ENCODE results near the gene UGGT1. TPM values are rescaled to one million over a fixed set of nuclear protein-coding genes. Genes with fewer than 3 reads are reported as not detected.

The UGGT1 gene
- total and polyA plus RNA-seq, 8 donors = 2.0 to 83.6 (median 18.8) TPM

DNA sequence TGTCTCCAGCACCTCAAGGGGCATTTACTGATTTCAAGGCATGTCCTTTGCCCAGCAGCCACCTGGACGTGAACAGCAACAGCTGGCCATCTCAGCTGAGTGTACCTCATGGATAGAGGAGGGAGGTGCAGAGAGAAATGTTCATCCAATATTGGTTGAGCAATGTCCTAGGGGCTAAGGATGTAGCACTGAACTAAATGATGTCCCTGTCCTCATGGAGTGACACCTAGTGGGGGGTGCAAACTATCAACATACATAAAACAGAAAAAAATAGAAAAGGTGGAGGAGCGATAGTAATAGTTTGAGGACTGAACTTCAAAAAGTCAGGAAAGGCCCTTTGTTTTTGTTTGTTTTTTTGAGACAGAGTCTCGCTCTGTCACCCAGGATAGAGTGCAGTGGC, 4.8 kb upstream of the UGGT1 start:
- TF ChIP-seq, protein P1, sequence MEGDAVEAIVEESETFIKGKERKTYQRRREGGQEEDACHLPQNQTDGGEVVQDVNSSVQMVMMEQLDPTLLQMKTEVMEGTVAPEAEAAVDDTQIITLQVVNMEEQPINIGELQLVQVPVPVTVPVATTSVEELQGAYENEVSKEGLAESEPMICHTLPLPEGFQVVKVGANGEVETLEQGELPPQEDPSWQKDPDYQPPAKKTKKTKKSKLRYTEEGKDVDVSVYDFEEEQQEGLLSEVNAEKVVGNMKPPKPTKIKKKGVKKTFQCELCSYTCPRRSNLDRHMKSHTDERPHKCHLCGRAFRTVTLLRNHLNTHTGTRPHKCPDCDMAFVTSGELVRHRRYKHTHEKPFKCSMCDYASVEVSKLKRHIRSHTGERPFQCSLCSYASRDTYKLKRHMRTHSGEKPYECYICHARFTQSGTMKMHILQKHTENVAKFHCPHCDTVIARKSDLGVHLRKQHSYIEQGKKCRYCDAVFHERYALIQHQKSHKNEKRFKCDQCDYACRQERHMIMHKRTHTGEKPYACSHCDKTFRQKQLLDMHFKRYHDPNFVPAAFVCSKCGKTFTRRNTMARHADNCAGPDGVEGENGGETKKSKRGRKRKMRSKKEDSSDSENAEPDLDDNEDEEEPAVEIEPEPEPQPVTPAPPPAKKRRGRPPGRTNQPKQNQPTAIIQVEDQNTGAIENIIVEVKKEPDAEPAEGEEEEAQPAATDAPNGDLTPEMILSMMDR (IDR thresholded peaks at IDR 0.05) = no peak
- TF ChIP-seq POLR2A (IDR thresholded peaks at IDR 0.05) = no peak
- TF ChIP-seq EP300 (IDR thresholded peaks at IDR 0.05) = no peak
- TF ChIP-seq POLR2AphosphoS5 (IDR thresholded peaks at IDR 0.05) = no peak
- no peak overlapping the region for H3K4me3 ChIP-seq
- H3K36me3 ChIP-seq = no peaks in the 10 kb centered on the region
- H3K9me3 ChIP-seq = peaks cover 0 to 8% (median 3%) of the 10 kb centered on the region in 4 donors
- intact Hi-C loops (cut with DNase I; ENCODE audit: low total_unique reads) = no loop called here
- H3K27me3 ChIP-seq = no peaks in the 10 kb centered on the region
- DNase-seq = no peak
- WGBS, 5 donors = 72 to 90% (median 80%) methylated on average over 3 of the region's 3 CpGs
- H3K4me1 ChIP-seq = peaks cover 0 to 5% (median 5%) of the 10 kb centered on the region in 4 donors
- H3K27ac ChIP-seq = no peak overlapping the region

DNA sequence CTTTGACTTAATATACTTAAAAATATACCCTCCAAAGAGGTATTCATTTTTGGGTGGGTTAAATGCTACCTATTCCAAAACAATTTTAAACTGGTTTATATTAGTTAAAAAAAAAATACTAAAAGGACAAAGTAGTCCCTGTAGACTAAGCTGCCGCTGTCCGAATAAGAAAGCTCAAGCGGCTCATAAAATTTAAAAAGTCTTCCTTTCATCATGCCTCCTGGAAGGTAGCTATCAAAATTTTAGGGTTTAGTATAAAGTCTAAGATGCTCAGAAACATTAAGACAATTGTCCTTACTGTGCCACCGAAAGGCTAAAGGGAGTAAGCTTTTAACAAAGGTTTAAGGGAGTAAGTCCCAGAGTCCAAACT, 440 bp upstream of the UGGT1 start:
- Histone ChIP-seq H3K27ac (peak overlapping the region; percentile 79 to 89 (median 88)), H3K9me3 (no peaks in the 10 kb centered on the region), H3K27me3 (no peaks in the 10 kb centered on the region), H3K36me3 (peaks cover 0 to 6% (median 3%) of the 10 kb centered on the region in 4 donors), H3K4me1 (peaks cover 0 to 41% (median 35%) of the 10 kb centered on the region in 4 donors), H3K4me3 (peak overlapping the region; percentile 75 to 99 (median 92))
- peak in 1 of 2 donors; percentile 1 for DNase-seq
- TF ChIP-seq POLR2A (IDR thresholded peaks at IDR 0.05) (no peak), EP300 (IDR thresholded peaks at IDR 0.05) (no peak), POLR2AphosphoS5 (IDR thresholded peaks at IDR 0.05) (no peak)
- TF ChIP-seq, protein P1 (IDR thresholded peaks at IDR 0.05) = no peak
- WGBS, 5 donors = 0 to 7% (median 2%) methylated on average over 4 of the region's 4 CpGs
- intact Hi-C loops (cut with DNase I; ENCODE audit: low total_unique reads) = no loop called here

DNA sequence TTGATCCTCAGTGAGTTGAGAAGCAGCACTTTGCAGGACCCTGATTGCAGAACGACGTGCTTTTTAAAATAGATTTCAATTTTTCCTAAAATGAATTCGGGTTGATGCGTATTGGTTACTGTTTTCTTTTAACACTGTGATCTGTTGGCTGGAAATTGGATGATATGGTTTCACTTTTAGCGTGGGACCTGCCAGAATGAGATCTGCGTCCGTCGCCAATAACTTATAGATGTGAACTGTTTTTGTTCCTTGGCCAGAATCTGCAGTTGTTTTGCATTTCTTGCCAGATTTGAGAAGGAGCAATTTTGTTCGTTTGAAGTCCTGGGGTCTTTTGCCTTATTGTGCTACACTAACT, 703 bp downstream of the UGGT1 start:
- H3K36me3 ChIP-seq = peaks cover 0 to 16% (median 3%) of the 10 kb centered on the region in 4 donors
- H3K4me1 ChIP-seq = peaks cover 0 to 41% (median 35%) of the 10 kb centered on the region in 4 donors
- peak overlapping the region; percentile 87 to 89 (median 88) for H3K27ac ChIP-seq
- H3K27me3 ChIP-seq = no peaks in the 10 kb centered on the region
- H3K9me3 ChIP-seq = no peaks in the 10 kb centered on the region
- WGBS, 5 donors = 0 to 1% (median 0%) methylated on average over 9 of the region's 9 CpGs
- peak overlapping the region; percentile 75 to 99 (median 92) for H3K4me3 ChIP-seq
- peak in 1 of 2 donors; percentile 37 for DNase-seq
- TF ChIP-seq, protein P1 (IDR thresholded peaks at IDR 0.05) = no peak
- TF ChIP-seq POLR2AphosphoS5 (IDR thresholded peaks at IDR 0.05) = no peak
- TF ChIP-seq POLR2A (IDR thresholded peaks at IDR 0.05) = no peak
- TF ChIP-seq EP300 (IDR thresholded peaks at IDR 0.05) = no peak
- intact Hi-C loops (cut with DNase I; ENCODE audit: low total_unique reads) = no loop called here

DNA sequence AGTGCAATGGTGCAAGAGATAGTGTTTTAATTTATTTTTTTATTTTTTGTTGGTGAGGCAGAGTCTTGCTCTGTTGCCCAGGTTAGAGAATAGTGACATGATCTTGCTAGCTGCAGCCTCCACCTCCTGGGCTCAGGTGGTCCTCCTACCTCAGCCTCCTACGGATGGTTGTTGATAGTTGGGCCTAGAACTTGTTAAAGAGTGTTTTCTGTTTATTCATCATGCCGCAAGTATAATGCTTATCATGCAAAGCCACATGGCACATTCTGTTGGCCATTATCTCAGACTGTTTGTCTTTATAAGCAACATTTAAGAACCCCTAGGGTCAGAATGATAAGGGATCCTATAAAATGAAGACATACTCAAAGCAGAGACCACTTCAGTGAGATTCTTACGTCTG, 1.7 kb downstream of the UGGT1 start:
- Histone ChIP-seq H3K4me1 (peaks cover 0 to 41% (median 35%) of the 10 kb centered on the region in 4 donors), H3K4me3 (peak overlapping the region in 1 of 4 donors; percentile 2), H3K27me3 (no peaks in the 10 kb centered on the region), H3K9me3 (no peaks in the 10 kb centered on the region), H3K27ac (no peak overlapping the region), H3K36me3 (peaks cover 3 to 20% (median 8%) of the 10 kb centered on the region in 4 donors)
- no peak for TF ChIP-seq POLR2AphosphoS5 (IDR thresholded peaks at IDR 0.05)
- TF ChIP-seq, protein P1 (IDR thresholded peaks at IDR 0.05) = no peak
- no peak for TF ChIP-seq EP300 (IDR thresholded peaks at IDR 0.05)
- no peak for TF ChIP-seq POLR2A (IDR thresholded peaks at IDR 0.05)
- intact Hi-C loops (cut with DNase I; ENCODE audit: low total_unique reads) = no loop called here
- no peak for DNase-seq
- 28 to 65% (median 48%) methylated on average over 3 of the region's 3 CpGs for WGBS, 5 donors
